HG02884 (cell line): Measurements from ENCODE around the gene LILRA2.
A peak's percentile ranks its signal among the peaks of the same experiment; 100 is the strongest.
"Not testable (repeated sequence)": the region's sequence is repeated elsewhere in the genome, so short reads cannot be mapped to it uniquely, and the experiment has no call there.

Source experiments
- ATAC-seq: cut with Tn5 transposase; IDR thresholded peaks from one replicate; pipeline ENCODE4 v1.9.1; 2021; ENCODE audit warnings: mild to moderate bottlenecking, moderate library complexity; ENCODE audit not compliant: unreplicated experiment

Gene LILRA2

DNA sequence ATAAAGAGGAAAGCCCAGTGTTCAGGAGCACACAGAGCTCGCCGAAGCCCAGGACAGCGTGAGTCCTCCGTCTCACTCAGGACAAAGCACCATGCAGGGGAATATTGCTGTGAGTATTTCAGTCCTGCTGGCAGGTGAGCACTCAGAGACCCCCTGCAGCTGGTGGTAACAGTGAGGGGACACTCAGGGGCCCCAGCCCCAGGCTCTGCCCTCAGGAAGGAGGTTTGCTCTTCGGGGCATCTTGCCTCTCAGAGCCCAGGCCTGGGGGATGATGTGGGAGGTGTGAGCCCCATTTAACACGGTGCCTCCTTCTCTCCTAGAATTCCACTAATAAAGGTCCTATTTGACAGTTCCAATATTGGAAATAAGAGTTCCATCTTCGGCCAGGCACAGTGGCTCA lies 34.6 kb downstream of the LILRA2 start:
- no peak for ATAC-seq

DNA sequence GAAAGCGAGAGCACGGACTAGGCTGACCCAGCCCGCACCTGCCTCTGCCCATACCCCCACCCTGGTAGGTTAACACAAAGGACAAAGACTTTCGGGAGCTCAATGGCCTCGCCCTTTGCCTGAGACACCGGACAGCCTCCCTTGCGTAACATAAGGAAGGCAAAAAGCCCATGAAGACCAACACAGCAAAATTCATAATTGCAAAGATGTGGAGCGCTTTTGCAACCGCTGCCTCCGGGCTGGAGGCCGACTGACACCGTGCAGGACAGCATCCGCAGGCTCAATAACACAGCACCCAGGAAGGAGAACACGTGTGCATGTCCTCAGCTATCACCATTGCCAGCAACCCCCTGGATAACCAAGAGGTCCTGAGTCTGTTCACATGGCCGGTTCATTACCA lies 35.2 kb downstream of the LILRA2 start:
- ATAC-seq, result no peak

DNA sequence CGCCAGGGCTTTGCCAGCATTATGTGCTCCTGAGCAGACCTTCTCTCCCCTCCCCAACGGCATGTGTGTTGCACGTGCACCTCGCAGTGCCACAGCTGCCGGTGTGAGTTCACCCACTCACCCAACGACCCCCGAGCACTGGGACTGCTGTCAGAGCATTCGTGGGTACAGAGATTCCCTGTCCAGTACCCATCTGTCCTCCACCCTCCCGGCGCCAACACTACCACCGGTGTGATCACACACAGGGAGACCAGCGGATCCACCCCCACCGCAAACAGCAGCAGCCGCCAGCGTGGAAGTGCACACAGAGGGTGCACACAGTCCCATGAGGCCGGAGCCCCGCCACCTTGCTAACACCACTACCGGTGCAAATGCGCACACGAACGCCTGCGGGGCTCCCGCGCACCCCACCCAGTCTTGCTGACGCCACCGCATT lies 35.8 kb downstream of the LILRA2 start:
- no peak for ATAC-seq

DNA sequence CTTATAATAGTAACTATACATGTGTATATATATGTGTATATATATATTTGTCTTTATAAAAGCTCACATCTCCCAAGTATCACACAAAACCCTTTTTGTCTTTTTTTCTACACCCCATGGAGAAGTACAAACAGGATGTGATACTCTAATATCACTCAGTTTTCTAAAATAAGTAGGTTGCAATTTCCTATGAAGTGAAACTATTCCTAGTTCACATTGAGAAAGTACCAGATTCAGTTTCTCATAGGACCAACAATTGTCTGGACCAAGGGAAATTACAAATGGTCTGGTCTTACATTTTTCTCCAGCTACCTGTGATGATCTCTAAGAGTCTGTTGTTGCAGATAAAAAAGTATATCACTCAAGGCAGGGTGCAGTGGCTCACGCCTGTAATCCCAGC lies 38.8 kb downstream of the LILRA2 start:
- no peak for ATAC-seq

DNA sequence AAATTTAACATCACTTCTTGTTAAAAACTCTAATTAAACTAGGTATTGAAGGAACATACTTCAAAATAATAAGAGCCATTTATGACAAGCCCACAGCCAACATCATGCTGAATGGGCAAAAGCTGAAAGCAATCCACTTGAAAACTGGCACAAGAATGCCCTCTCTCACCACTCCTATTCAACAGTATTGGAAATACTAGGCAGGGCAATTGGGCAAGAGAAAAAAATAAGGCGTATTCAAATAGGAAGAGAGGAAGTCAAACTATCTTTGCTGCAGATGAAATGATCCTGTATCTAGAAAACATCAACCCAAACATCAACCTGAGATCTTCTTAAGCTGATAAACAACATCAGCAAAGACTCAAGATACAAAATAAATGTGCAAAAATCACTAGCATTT lies 41.1 kb downstream of the LILRA2 start:
- ATAC-seq, result no peak

DNA sequence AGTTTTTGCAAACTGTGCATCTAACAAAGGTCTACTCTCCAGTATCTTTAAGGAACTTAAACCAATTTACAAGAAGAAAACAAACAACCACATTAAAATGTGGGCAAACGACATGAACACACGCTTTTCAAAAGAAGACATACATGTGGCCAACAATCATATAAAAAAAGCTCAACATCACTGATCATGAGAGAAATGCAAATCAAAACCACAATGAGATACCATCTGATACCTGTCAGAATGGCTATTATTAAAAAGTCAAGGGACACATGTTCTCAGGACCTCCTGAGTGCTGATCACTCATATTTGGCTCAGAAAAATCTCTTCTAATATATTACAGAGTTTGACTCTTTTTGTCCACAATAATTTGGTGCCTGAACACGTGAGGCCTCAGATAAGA lies 42.5 kb downstream of the LILRA2 start:
- ATAC-seq, result no peak

DNA sequence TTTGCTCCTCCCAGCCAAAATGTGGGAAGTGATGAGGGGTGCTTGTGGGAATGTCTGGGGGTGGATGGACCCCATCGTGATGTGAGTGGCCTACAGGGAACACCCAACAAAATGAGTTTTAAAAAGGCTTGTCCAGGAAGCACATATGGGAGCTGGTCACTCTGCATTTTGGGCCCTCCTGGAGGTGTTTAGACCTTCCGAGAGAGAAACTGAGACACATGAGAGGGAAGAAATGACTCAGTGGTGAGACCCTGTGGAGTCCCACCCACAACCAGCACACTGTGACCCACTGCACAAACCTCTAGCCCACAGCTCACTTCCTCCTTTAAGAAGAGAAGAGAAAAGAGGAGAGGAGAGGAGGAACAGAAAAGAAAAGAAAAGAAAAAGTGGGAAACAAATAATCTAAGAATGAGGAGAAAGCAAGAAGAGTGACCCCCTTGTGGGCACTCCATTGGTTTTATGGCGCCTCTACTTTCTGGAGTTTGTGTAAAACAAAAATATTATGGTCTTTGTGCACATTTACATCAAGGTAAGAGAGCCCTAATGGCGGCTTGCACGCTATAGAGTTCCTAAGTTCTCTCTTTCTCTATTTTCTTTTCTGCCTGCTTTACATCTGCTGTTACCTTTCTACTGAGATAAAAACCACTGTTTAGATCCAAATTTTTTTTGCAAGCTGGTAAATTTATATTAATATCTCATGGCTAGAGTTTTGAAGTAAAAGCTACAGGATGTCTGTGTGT lies 43.4 kb downstream of the LILRA2 start:
- peak; percentile 81 for ATAC-seq

DNA sequence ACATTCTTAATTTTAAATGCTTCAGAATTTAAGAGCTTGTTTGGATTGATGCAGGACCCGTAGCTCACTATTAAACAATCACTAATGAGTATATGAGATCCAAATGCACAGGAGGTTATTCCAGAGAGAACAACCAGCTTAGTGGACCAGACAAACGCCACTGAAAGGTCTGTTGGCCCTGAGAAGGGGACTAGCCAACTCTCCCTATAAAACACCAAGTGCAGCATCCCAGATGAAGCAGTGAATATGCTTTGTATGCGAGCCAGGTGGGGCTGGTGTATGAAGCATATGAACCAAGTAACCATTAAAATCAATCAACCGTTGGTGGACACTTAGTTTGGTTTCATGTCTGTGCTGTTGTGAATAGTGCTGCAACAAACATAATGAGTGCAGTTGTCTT lies 46.9 kb downstream of the LILRA2 start:
- no peak for ATAC-seq

DNA sequence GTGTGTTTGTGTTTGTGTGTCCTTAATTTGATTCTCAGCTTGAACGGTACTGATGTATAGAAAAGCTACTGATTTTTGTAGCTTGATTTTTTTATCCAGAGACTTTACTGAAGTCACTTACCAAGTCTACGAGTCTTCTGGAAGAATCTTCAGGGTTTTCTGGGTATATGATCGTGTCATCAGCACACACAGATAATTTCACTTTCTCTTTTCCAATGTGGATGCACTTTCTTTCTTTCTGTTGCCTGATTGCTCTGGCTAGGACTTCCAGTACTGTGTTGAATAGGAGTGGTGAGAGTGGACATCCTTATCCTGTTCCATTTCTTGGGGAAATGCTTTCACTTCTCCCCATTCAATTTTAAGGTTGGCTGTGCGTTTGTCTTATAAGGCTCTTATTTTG lies 48.8 kb downstream of the LILRA2 start:
- no peak for ATAC-seq

DNA sequence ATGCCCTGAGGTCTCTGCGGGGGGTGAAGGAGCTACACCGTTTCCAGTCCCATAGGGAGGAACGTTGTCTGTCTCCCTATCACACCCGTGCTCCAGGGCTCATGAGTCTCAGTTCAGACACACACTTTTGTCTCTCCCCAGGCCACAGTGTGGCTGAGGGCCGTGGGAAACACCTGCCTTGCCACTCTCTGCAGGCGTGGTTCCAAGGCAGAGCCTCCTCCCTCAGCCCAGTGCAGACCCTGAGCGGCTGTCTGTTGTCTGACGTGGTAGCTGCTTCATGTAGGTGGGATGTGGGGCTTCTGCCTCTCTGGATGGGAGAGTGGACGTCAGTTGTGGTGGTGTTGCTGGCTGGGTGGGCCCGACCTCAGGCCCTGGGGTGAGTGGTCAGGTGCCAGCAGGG lies 50.6 kb downstream of the LILRA2 start:
- ATAC-seq, result not testable (repeated sequence)

DNA sequence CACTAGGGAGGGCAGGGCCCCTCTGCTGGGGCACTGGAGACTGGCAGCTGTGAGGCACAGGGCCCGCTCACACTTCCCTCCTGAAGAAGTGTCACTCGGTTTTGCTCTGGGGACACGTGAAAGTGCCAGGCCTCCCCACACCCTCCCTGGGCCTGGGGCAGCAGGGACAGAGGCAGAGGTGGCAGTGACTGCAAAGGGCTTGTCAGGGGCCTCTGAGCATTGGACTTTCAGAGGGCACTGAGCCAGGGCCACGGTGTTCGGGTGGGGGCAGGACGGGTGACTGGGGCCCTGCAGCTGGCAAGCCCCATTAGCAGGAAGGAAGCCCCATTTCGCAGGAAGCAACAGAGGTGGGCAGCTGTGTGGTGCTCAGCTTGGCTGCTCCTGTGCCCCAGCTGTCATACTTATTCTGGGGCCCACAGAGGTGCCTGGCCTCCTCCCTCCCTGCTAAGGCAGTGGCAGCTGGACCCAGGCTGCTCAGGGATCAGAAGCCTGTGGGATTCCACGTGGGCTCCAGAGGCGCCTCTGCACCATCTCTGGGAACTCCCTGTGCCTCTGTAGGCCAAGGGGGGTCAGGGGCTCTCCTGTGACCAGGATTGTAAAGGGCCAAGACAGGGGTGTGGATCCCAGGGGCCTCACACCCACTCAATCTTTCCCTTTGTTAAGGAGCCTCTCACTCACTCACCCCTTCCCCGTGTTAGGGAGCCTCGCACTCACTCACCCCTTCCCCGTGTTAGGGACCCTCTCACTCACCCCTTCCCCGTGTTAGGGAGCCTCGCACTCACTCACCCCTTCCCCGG lies 51.5 kb downstream of the LILRA2 start:
- ATAC-seq, result not testable (repeated sequence)

DNA sequence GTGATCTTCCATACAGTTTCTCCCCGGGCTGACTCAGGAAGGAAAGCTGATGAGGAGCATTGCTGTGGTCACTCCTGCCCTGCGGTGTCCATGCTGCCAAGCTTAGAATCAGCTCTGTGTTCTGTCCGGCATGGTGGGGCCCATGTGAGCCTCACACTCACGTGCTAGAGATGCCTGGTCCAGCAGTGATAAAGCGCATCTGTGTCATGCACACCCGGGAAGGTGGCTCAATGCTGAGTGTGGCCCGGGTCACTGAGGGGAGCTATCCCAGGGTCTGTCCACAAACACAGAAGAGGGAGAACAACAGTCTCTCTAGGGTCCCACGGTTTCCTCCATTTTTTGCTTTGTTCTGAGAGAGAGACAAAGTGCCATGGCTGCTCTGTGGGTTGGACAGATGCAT lies 53.2 kb downstream of the LILRA2 start:
- ATAC-seq, result no peak

DNA sequence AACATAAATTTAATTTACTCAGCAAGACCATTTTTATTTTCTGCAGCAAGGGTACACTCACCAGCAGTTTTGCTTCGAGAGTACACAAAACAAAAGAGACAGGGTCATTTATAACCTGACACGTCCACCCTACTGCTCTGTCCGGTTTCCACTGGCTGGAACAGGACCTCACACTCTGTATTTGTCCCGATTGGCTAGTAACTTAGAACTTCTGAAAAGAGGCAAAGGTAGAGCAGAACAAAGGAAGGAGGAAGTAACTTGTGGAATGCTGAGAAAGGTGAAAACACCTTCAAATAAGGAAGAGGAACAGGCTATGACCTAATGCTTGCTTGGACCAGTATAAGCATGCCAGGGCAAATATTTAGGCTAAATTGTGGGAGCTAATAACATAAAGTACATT lies 54.3 kb downstream of the LILRA2 start:
- ATAC-seq, result not testable (repeated sequence)

DNA sequence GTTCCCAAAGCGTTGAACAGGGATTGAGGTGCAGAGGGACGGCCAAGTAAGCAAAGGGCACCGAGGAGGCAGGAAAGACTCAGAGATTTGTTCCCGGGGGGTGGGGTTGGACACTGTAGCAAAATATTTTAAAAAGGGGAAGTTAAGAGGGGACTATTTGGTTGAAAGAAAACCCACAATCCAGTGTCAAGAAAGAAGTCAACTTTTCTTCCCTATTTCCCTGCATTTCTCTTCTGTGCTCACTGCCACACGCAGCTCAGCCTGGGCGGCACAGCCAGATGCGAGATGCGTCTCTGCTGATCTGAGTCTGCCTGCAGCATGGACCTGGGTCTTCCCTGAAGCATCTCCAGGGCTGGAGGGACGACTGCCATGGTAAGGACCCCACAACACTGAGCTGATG lies 56.7 kb downstream of the LILRA2 start, which contains the start of gene LILRB1:
Gene LILRB1, plus strand, starts transcription at position 223 of the 400 bp plus-strand sequence. CDS start 590 bp downstream, outside the sequence.
- ATAC-seq, result not testable (repeated sequence)

DNA sequence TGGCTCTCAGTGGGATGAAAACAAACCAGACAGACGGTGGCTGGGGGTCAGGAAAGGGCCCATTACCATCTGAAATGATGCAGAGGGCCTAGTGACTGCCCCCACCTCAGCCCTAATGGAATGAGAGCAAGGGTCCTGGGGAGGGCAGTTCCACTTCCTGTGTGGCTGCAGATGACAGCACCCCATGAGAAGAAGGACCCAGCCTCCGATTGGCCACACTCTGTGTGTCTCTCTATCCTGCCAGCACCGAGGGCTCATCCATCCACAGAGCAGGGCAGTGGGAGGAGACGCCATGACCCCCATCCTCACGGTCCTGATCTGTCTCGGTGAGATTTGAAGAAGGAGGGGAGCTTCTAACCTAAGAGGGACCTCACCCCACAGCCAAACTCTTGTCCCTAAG lies 57.2 kb downstream of the LILRA2 start:
- no peak for ATAC-seq

DNA sequence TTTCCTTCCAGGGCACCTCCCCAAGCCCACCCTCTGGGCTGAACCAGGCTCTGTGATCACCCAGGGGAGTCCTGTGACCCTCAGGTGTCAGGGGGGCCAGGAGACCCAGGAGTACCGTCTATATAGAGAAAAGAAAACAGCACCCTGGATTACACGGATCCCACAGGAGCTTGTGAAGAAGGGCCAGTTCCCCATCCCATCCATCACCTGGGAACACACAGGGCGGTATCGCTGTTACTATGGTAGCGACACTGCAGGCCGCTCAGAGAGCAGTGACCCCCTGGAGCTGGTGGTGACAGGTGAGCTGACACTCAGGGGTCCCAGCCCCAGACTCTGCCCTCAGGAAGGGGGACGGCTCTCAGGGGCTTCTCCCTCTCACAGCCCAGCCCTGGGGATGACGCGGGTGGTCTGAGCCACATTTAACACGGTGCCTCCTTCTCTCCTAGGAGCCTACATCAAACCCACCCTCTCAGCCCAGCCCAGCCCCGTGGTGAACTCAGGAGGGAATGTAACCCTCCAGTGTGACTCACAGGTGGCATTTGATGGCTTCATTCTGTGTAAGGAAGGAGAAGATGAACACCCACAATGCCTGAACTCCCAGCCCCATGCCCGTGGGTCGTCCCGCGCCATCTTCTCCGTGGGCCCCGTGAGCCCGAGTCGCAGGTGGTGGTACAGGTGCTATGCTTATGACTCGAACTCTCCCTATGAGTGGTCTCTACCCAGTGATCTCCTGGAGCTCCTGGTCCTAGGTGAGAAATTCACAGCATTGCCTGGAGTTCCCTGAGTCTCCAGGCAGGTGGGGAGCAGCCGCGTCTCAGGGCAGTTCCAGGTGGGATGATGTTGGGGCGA lies 58.1 kb downstream of the LILRA2 start:
- ATAC-seq, result not testable (repeated sequence)

DNA sequence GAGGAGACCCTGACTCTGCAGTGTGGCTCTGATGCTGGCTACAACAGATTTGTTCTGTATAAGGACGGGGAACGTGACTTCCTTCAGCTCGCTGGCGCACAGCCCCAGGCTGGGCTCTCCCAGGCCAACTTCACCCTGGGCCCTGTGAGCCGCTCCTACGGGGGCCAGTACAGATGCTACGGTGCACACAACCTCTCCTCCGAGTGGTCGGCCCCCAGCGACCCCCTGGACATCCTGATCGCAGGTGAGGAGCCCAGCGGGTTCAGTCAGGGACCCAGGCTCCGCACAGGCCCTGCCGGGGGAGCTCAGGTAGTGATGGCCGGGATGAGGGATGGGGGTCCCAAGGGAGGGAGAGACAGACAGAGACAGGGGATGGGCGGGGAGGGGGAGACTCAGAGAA lies 58.9 kb downstream of the LILRA2 start:
- ATAC-seq, result not testable (repeated sequence)

DNA sequence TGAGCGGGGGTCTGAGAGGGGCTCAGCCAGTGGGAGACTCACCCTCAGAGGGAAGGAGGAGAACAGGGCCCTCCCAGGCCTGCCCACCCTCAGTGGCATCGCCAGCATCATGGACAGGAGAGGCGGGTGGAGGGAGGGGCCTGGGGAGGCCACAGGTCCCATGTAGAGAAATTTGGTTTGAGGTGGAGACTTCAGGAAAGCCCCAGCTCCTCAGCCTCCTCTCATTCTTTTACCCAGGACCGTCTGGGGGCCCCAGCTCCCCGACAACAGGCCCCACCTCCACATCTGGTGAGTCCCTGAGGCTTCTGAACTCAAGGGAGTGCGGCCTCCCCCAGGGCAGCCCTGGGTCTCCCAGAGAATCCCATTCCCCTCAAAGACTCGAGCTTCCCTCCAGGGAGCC lies 59.8 kb downstream of the LILRA2 start:
- no peak for ATAC-seq

DNA sequence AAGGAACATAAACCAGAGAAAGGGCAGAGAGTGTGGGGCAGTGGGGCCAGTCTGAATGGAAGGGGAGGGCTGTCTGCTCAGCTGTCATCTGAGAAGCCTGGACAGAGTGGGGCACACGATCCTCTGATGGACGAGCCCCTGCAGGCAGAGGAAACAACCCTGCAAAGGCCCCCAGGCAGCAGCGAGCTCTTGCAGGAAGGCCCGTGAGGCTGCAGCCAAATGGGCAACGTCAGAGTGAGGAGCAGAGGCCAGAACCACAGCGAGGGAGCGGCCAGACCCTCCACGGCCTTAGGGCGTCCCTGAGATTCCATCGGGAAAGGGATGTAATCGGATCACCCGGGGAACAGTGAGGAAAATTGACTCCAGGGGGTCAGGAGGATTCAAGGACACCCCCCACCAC lies 62.5 kb downstream of the LILRA2 start:
- ATAC-seq, result not testable (repeated sequence)

DNA sequence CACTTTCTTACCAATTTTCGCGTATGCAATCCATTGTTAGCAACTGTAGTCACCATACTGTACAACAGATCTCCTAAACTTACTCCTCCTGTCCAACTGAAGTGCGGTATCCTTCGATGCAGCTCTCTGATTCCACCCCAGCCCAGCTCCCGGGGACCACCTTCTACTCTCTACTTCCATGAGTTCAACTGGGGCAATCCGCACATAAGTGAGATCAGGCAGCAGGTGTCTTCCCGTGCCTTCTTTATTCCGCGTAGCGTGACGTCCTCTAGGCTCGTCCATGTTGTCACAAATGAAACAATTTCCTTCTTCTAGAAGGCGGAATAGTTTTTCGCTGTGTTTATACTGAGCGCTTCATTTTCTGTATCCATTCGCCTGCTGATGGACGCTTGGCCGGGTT lies 65.1 kb downstream of the LILRA2 start:
- no peak for ATAC-seq
